Retinal pigment epithelial cell (primary cell): ENCODE results near the gene KRAS.

Experiments
- DNase-seq: peaks from one replicate; pipeline ENCODE4 v3.0.0-alpha.2; 2010; ENCODE audit warnings: low read depth
- H3K4me3 ChIP-seq: 2 replicates; pipeline ENCODE4 v1.5.1; 2011; ENCODE audit warnings: mild to moderate bottlenecking, low read length, control low read depth, moderate library complexity
- TF ChIP-seq, protein P1 (sequence below): conservative IDR thresholded peaks from 2 replicates; pipeline ENCODE4 v1.5.1; 2011; ENCODE audit warnings: low read depth, low read length, control low read depth, inconsistent platforms

Gene KRAS

GRCh38 chr12:25248732-25249131 lies 2.0 kb downstream of the KRAS start:
- DNase-seq: no peak
- TF ChIP-seq, protein P1, sequence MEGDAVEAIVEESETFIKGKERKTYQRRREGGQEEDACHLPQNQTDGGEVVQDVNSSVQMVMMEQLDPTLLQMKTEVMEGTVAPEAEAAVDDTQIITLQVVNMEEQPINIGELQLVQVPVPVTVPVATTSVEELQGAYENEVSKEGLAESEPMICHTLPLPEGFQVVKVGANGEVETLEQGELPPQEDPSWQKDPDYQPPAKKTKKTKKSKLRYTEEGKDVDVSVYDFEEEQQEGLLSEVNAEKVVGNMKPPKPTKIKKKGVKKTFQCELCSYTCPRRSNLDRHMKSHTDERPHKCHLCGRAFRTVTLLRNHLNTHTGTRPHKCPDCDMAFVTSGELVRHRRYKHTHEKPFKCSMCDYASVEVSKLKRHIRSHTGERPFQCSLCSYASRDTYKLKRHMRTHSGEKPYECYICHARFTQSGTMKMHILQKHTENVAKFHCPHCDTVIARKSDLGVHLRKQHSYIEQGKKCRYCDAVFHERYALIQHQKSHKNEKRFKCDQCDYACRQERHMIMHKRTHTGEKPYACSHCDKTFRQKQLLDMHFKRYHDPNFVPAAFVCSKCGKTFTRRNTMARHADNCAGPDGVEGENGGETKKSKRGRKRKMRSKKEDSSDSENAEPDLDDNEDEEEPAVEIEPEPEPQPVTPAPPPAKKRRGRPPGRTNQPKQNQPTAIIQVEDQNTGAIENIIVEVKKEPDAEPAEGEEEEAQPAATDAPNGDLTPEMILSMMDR: no peak
- H3K4me3 ChIP-seq: no peak overlapping the region

GRCh38 chr12:25248137-25248536 lies 2.6 kb downstream of the KRAS start:
- TF ChIP-seq, protein P1: no peak
- H3K4me3 ChIP-seq: no peak overlapping the region

DNA sequence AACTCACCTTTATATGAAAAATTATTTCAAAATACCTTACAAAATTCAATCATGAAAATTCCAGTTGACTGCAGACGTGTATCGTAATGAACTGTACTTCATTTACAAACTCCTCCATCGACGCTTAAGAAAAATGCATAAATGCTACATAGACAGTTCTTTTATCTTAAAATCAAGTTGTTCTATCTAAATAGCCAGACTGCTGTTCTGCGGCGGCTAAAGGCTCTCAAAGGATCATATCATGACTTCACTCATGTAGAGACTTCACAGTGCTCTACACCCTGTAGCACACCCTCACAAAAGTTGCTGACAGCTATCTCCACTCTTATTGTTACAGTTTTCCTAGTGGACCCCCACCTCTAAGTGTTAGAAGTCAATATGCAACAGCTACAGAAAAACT lies 5.2 kb downstream of the KRAS start:
- no peak for DNase-seq
- no peak overlapping the region for H3K4me3 ChIP-seq
- TF ChIP-seq, protein P1: no peak

More at GRCh38 chr12:25248137-25248536, 2.6 kb downstream of the KRAS start:
- DNase-seq: no peak

GRCh38 chr12:25243680-25243990 lies 7.1 kb downstream of the KRAS start:
- no peak for DNase-seq
- no peak overlapping the region for H3K4me3 ChIP-seq
- TF ChIP-seq, protein P1: no peak

DNA sequence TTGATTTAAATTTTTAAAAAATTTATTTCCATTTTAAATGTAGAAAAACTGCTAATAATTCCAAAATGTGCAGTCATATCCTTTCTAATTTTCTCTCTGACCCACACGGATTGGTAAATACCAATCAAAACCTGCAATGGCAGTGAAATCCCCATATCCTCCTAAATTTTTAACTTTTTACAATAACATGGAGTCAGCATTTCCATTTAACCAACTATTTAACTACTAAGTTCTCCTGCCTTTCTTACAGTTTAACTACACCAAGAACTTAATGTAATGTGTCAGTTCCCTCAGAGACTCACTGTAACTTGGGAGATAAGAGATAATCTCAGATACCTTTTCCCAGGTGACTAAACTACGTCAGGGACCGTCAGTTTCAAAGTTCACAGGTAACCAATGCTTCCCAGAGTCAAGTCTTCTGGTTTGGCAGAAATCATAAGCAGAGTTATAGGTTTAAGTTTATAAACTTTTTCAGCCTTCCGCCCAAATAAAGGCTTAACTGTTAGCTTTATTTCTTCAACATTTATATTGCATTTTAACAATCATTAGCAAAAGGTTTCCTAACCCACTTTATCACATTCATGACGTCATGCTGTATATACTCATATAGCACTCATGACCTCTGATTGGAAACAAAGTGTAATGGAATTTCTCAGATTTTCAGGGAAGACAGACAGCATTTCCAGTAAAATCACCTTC lies 7.6 kb downstream of the KRAS start:
- DNase-seq: no peak
- H3K4me3 ChIP-seq: no peak overlapping the region
- TF ChIP-seq, protein P1: no peak

- TF ChIP-seq, protein P1: peak; percentile 65
- no peak overlapping the region for H3K4me3 ChIP-seq
- no peak for DNase-seq
These were observed 9.3 kb downstream of the KRAS start for GRCh38 chr12:25241167-25242020.

GRCh38 chr12:25236626-25237025 lies 14.1 kb downstream of the KRAS start:
- TF ChIP-seq, protein P1: no peak
- no peak for DNase-seq

More at GRCh38 chr12:25236626-25237025, 14.1 kb downstream of the KRAS start:
- H3K4me3 ChIP-seq: no peak overlapping the region
